ENCODE measurements around the gene TMEM187.
A peak's percentile ranks its signal among the peaks of the same experiment; 100 is the strongest.

Gene TMEM187, protein sequence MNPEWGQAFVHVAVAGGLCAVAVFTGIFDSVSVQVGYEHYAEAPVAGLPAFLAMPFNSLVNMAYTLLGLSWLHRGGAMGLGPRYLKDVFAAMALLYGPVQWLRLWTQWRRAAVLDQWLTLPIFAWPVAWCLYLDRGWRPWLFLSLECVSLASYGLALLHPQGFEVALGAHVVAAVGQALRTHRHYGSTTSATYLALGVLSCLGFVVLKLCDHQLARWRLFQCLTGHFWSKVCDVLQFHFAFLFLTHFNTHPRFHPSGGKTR

DNA sequence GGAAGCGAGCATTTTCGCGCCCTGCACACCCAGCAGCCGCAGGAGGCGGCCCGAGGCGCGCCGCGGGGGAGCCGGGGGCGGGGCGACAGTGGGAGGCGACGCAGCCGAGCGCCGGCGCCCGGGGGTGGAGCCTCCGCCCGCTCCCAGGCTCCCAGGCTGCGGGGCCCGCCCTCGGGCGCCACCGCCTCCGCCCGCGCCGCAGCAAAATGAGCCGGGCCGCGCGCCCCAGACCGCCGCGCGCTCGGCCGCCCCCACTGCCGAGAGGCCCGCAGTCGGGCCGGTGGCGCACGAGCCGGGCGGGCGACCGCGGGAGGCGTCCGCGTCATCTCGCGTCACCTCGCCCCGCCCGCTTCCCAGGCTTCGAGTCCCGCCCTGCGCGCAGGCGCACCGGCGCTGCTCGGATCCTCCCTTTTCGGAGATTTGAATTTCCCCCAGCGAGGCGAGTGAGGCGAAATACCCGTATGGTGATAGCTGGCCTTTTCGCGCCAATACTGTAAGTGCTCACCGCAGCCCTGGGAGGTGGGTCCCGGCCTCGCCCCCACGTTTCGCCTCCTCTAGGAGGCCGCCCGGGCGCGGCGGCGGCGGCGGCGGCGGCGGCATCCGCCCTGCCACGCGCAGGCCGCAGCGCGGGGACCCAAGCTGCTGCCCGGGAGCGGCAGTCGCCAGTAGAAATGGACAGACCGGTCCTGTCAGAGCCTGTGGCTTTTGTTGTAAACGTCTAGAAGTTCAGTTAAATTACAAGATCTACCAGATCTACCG is at the start of gene TMEM187:
Gene TMEM187 (plus strand): TSS at position 387 of the 759 bp plus-strand sequence. CDS start 9,309 bp downstream, outside the sequence.
- peak; percentile 88 for DNase-seq

GRCh38 chrX:153922932-153923857 is 49.4 kb upstream of the TMEM187 start:
- no peak for DNase-seq

DNA sequence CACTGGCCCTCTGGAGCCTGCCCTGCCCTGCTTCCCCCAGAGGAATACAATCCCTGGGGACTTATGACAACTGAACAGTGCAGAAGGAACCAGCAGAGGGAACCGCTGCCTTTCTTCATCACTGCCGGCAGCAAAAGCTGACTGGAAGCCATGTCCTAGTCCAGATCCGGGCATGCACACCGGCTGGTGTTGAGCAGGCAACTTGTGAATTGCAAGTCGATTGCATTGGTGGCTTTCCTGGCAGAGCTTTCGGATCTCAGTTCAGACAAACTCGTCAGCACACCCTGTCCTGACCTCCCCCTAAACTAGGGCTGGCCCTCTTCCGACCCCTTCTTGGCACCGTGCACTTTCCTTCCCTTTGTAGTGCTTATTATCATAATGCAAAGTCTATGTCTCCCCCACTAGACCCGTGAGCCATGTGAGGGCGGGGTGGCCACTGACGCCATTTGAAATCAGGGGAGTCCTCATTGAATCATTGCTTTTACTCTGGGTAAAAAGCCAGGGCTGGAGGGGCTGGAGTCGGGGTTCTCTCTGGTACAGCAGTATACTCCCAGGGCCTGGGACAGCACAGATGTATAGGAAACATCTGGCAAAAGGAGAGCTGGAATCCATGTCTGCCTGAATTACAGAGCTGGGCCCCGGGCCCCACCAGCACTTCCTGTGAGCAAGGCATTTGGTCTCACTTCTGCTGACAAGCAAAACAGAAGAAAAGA is 48.2 kb upstream of the TMEM187 start:
- DNase-seq: peak; percentile 38

DNA sequence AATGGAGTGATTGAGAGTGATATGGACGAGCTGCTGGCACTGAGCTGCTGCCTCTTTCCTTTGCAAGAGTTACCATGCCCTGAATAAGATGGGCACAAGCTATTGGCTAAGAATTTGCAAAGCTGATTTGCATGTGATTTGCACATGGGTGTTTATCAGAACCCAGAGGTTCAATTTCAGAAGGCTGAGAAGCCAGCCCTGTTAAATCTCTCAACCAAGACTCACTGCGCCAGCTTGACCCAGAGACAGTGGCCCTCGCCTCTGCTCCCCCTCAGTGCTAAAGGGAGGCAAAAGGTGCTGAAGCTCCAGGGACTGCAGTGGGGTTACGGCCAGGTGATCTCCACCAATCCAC is 47.2 kb upstream of the TMEM187 start:
- no peak for DNase-seq

- peak; percentile 41 for DNase-seq
These were observed 46.6 kb upstream of the TMEM187 start, which contains the start of gene ARHGAP4 for GRCh38 chrX:153925739-153926551. ARHGAP4 (minus strand) TSS chrX:153926264; CDS start chrX:153926202, 62 bp downstream.

- no peak for DNase-seq
These were observed 46.0 kb upstream of the TMEM187 start for GRCh38 chrX:153926552-153926857.

DNA sequence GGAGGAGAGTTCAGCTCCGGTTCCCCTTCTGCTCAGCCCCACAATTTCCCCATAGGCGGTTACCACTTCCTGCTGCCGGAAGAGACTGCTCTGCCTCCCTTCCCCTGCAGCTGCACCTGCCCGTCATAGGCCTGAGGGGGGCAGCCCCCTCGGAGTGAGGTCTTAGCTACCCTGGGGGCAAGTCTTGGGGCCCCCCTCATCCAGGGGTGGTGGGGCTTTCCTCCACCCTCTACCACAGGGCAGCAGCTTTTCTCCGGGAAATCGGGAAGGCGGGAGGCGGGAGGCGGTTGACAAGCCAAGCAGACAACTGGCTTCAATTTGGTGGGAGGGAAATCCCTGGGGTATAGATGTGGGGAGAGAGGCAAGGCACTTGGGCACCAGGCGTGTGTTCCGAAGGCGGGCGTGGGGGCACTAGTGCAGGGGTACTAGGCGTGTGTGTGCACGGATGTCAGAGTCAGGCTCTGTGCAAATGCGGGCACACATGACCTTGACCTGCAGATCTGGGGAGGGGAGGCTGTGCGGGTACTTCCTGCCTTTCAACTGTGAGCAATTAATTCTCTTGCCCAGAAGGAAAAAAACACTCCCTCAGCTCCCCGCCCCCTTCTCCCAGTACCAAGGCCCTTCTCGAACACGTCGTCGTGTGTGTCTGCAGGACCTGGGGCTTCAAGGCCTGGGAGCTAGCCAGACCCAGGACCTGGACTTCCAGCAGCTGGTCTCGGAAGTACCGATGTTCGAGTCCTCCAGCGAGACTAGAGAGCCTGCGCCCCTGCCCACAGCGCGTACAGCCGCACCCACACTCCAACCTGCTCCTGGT is 45.5 kb upstream of the TMEM187 start:
- DNase-seq: peak; percentile 70

DNA sequence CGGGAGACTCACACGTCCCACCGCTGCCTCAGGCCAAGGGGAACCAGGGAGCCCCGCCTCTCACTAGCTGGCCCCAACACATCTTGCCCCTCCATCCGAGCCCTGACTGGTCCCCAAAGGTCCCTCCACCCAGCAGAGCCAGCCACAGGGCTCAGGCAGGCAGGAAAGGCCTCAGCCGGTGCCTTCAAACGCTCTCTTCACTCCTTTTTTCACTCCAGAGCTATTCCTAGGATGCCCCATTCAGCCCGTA is 45.0 kb upstream of the TMEM187 start:
- DNase-seq: no peak

DNA sequence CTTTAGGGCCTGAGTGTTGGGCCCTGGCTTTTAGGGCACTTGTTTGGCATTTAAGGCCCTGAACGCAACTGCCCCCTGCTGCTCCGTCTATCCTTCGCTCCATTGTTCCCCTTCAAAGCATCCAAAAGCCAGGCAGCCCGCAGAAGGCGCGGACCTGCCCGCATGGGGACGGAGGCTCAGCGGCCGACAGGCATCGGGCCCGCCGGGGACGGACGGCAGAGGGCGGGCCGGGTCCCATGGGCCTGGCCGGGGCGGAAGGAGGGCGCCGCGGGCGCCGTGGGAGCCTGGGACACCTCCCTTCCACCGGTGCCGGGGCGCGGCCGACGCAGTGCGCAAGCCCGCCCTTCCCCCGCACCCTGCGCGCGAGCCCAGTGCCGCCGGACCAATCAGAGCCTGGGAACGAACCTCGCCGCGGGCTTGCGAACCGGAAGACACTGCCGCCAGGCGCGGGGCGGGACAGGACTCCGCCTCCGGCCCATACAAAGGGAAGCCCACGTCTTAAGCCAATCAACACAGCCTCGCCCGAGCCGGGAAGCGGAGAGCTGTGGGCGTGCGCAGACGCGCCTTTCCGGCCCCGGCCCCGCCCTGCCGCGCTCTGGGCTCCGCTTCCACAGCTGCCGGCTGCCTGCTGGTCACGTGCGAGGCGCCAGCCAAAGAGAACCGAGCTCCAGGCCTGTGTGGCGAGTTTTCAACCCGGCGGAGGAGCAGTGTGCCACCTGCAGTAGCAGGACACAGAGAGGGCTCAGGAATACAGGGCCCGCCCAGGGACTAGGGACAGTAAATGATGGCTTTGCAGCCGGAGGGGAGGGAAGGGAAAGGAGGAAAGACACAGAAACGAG is 44.4 kb upstream of the TMEM187 start:
- peak; percentile 90 for DNase-seq

DNA sequence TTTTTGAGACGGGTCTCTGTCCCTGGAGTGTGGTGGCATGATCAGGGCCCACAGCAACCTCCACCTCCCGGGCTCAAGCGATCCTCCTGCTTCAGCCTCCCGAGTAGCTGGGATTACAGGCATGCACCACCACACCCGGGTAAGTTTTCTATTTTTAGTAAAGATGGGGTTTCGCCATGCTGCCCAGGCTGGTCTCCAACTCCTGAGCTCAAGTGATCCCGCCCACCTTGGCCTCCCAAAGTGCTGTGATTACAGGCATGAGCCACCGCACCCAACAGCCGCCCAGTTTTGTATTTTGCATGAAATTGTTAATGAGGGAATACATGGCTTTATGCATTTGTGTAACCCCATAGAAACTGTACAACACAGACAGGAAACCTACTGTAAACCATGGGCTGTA is 43.7 kb upstream of the TMEM187 start:
- DNase-seq: no peak

- DNase-seq: no peak
These were observed 43.0 kb upstream of the TMEM187 start for GRCh38 chrX:153929576-153929975.

GRCh38 chrX:153930011-153930910 is 42.3 kb upstream of the TMEM187 start:
- no peak for DNase-seq

GRCh38 chrX:153931151-153931550 is 41.4 kb upstream of the TMEM187 start:
- no peak for DNase-seq

DNA sequence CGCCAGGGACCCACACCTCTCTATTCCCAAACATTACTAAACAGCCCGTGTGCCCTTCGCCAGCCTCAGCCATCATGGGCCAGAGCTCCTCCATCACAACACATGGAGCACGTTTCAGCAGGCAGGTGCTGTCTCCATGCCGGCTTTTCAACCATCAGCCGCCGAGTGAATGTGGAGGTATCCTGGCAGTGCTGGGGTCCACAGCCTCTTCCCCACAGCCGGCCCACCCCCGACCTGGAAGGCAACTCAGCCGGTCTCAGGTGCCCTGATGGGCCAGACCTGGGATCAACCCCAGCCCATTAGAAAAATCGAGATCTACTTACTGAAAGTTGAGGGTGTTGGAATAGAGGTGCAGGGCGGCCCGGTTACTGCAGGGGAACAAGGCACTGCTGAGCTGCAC is 40.8 kb upstream of the TMEM187 start:
- no peak for DNase-seq

DNA sequence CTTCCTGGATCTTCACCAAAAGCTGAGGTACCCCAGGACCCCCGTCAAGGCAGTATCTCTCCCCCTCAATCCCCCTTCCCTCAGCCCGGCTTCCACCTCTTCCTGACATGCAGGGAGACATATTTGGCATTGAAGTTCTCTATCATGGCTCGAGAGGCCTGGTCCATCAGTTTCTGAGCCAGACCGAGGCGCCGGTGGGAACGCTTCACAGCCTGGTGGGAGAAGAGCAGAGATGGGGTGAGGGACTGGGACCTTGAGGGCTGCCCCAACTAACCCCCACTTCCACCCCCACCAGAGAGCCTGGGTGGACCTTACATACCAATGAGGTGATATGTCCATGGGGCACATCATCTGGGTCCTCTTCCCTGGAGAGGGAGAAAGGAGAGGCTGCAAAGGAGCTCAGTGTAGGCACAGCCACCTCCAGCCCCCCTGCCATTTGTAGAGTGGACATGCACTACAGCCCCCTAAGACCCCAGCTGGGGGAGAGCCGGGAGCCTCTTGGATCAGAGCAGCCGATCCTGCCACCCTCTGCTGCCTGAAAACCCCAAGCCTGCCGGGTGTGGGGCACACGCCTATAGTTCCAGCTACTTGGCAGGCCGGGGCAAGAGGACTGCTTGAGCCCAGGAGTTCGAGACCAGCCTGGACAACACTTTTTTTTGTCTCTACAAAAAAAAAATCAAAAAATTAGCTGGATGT is 40.2 kb upstream of the TMEM187 start:
- DNase-seq: no peak

DNA sequence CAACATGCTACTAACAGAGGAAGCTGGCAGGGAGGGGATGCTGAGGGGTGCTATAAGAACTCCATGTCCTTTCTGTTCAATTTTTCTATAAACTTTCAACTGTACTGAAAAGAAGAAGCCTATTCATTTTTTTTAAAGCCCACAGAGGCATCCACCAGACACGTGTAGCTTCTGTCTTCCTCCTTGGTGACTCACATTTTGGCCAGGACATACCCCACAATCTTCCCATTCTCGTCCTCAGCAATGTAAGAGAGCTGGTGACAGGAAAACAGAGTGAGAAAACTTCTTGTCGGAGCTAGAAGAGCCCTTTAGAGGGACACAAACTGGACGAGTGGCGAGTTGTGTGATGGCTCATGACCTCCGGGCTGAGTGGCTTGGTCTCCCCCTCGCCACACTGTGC is 38.8 kb upstream of the TMEM187 start:
- no peak for DNase-seq

- no peak for DNase-seq
These were observed 38.3 kb upstream of the TMEM187 start for GRCh38 chrX:153934148-153934761.

- DNase-seq: peak; percentile 52
These were observed 37.7 kb upstream of the TMEM187 start, which contains the start of gene NAA10 for GRCh38 chrX:153934762-153935325. NAA10 (minus strand) TSS chrX:153935037; CDS start chrX:153934904, 133 bp downstream.

All from stimulated activated CD4-positive, alpha-beta T cell treated with anti-CD3 and anti-CD28 coated beads, Interleukin-4, amount 100 ng/mL, for 24 hours (primary cell).